ENCODE results near the gene GABRB2. TPM values are rescaled to one million over a fixed set of nuclear protein-coding genes. Genes with fewer than 3 reads are reported as not detected.
"Not testable (repeated sequence)": the region's sequence is repeated elsewhere in the genome, so short reads cannot be mapped to it uniquely, and the experiment has no call there.

Gene GABRB2
- total and polyA plus RNA-seq, 2 experiments from 2014 or later = 1.8 to 3.6 TPM

GRCh38 chr5:161530700-161531099, 15.8 kb downstream of the GABRB2 start:
- Histone ChIP-seq H3K27ac (no peak overlapping the region), H3K36me3 (no peaks in the 10 kb centered on the region), H3K4me3 (no peak overlapping the region), H3K9me3 (ENCODE audit: low read depth) (no peaks in the 10 kb centered on the region), H3K27me3 (no peaks in the 10 kb centered on the region), H3K4me1 (ENCODE audit: low read depth) (no peaks in the 10 kb centered on the region)
- peak in 1 of 2 donors; percentile 2 for DNase-seq (ENCODE audit: low read depth in 1 of 2, low spot score in 1 of 2)
- TF ChIP-seq CTCF (IDR thresholded peaks at IDR 0.05; ENCODE audit: low read depth, low read length) = no peak

- Histone ChIP-seq H3K4me1 (ENCODE audit: low read depth) (no peaks in the 10 kb centered on the region), H3K36me3 (no peaks in the 10 kb centered on the region), H3K4me3 (no peak overlapping the region), H3K27me3 (no peaks in the 10 kb centered on the region), H3K9me3 (ENCODE audit: low read depth) (no peaks in the 10 kb centered on the region), H3K27ac (no peak overlapping the region)
- no peak for TF ChIP-seq CTCF (IDR thresholded peaks at IDR 0.05; ENCODE audit: low read depth, low read length)
- no peak for DNase-seq (ENCODE audit: low read depth in 1 of 2, low spot score in 1 of 2)
These were observed 32.6 kb downstream of the GABRB2 start for GRCh38 chr5:161513942-161514341.

- no peak for TF ChIP-seq CTCF (IDR thresholded peaks at IDR 0.05; ENCODE audit: low read depth, low read length)
- H3K27ac ChIP-seq = no peak overlapping the region
- no peaks in the 10 kb centered on the region for H3K9me3 ChIP-seq (ENCODE audit: low read depth)
- H3K36me3 ChIP-seq = no peaks in the 10 kb centered on the region
- H3K27me3 ChIP-seq = no peaks in the 10 kb centered on the region
- H3K4me1 ChIP-seq (ENCODE audit: low read depth) = no peaks in the 10 kb centered on the region
- no peak for DNase-seq (ENCODE audit: low read depth in 1 of 2, low spot score in 1 of 2)
- no peak overlapping the region for H3K4me3 ChIP-seq
These were observed 38.9 kb downstream of the GABRB2 start for GRCh38 chr5:161507591-161507990.

- H3K27me3 ChIP-seq; H3K27ac ChIP-seq; H3K36me3 ChIP-seq; DNase-seq (ENCODE audit: low read depth in 1 of 2, low spot score in 1 of 2); H3K9me3 ChIP-seq (ENCODE audit: low read depth); H3K4me1 ChIP-seq (ENCODE audit: low read depth); H3K4me3 ChIP-seq: not testable (repeated sequence)
These were observed 41.4 kb downstream of the GABRB2 start for GRCh38 chr5:161505160-161505559.

- Histone ChIP-seq H3K4me1 (ENCODE audit: low read depth) (no peaks in the 10 kb centered on the region), H3K27me3 (no peaks in the 10 kb centered on the region), H3K4me3 (no peak overlapping the region), H3K36me3 (no peaks in the 10 kb centered on the region), H3K27ac (no peak overlapping the region), H3K9me3 (ENCODE audit: low read depth) (no peaks in the 10 kb centered on the region)
- no peak for DNase-seq (ENCODE audit: low read depth in 1 of 2, low spot score in 1 of 2)
- no peak for TF ChIP-seq CTCF (IDR thresholded peaks at IDR 0.05; ENCODE audit: low read depth, low read length)
These were observed 48.0 kb downstream of the GABRB2 start for GRCh38 chr5:161498531-161498930.

- H3K4me3 ChIP-seq = no peak overlapping the region
These were observed 62.8 kb downstream of the GABRB2 start for GRCh38 chr5:161483721-161484120.

More at GRCh38 chr5:161483721-161484120, 62.8 kb downstream of the GABRB2 start:
- Histone ChIP-seq H3K36me3 (no peaks in the 10 kb centered on the region), H3K27ac (no peak overlapping the region), H3K9me3 (ENCODE audit: low read depth) (no peaks in the 10 kb centered on the region), H3K27me3 (no peaks in the 10 kb centered on the region), H3K4me1 (ENCODE audit: low read depth) (no peaks in the 10 kb centered on the region)
- no peak for DNase-seq (ENCODE audit: low read depth in 1 of 2, low spot score in 1 of 2)
- TF ChIP-seq CTCF (IDR thresholded peaks at IDR 0.05; ENCODE audit: low read depth, low read length) = no peak

All from cardiac muscle cell (in vitro differentiated cells and primary cell).